ENCODE measurements around the gene CD6.

- TF ChIP-seq EZH2phosphoT487 (IDR thresholded peaks at IDR 0.05) (no peak), EZH2 (IDR thresholded peaks at IDR 0.05) (no peak), CTCF (IDR thresholded peaks at IDR 0.05) (no peak)
These were observed 87.2 kb downstream of the CD6 start for GRCh38 chr11:61058583-61059259.
